AG20443 (cell line): Measurements from ENCODE around the gene SKOR2.

Experiments used
- DNase-seq: peaks from one replicate; pipeline ENCODE4 v3.0.0; 2012; ENCODE audit warnings: low spot score, mixed read lengths

The SKOR2 gene, protein sequence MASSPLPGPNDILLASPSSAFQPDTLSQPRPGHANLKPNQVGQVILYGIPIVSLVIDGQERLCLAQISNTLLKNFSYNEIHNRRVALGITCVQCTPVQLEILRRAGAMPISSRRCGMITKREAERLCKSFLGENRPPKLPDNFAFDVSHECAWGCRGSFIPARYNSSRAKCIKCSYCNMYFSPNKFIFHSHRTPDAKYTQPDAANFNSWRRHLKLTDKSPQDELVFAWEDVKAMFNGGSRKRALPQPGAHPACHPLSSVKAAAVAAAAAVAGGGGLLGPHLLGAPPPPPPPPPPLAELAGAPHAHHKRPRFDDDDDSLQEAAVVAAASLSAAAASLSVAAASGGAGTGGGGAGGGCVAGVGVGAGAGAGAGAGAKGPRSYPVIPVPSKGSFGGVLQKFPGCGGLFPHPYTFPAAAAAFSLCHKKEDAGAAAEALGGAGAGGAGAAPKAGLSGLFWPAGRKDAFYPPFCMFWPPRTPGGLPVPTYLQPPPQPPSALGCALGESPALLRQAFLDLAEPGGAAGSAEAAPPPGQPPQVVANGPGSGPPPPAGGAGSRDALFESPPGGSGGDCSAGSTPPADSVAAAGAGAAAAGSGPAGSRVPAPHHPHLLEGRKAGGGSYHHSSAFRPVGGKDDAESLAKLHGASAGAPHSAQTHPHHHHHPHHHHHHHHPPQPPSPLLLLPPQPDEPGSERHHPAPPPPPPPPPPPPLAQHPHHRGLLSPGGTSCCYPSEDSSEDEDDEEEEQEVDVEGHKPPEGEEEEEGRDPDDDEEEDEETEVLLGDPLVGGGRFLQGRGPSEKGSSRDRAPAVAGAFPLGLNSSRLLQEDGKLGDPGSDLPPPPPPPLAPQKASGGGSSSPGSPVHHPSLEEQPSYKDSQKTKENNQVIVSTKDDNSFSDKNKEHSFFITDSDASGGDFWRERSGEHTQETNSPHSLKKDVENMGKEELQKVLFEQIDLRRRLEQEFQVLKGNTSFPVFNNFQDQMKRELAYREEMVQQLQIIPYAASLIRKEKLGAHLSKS

DNA sequence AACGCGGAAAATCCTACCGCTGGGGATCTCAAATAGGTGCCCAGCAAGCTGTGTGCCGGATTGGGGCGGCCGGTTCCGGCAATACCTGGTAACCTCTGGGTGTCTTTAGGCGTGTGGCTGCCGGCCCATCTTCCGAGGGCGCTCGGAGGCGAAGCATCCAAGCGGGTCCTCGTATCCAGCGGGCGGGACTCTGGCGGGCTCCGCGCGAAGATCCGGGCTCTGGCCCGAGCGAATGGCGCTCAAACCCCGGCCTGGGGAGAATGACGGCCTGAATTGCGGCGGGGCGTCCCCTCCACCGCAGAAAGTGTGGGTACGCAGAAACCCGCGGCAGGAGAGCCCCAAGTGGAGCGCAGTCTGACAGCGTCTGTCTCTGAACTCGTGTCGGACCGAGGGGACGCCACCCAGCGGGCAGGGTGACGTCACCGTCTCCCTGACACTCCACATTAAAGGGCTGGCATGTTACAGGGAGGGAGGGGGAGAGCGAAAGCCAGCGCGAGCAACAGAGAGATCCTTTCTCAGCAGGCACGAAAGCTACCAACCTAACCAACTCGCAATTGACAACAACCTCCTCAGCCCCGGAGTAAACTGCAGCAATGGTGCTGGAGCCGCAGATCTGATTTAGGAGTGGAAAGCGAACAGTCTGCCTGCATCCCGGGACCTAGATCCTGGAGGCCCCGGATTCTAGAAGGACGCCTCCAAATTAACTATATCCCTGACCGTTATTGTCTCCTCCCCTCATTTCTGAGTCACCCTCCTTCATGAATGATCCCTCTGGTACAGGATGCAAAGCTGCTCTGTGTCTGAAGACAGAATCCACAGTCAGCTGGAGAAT is at the start of gene SKOR2:
TSS of gene SKOR2 (minus strand) at position 372 of the 832 bp plus-strand sequence. CDS start 2,477 bp downstream, outside the sequence.
- DNase-seq, result peak; percentile 14

DNA sequence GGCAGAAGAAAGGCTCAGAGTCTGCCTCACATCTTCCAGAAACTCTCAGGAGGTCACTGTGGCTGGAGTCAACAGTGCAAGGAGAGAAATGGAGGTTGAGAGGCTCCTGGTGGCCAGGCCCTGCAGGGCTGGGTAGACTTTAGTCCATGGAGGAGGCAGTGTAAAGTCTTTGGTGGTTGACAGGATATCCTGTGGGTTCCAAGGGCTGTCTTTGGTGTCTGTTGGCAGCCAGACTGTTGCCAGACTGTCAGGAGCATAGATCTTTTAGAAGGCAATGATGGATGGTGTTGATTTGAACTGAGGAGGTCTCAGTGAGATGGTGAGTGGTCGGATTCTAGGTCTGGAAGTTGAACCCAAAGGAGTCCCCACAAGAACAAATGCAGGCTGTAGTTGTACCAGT is 45.0 kb upstream of the SKOR2 start:
- DNase-seq, result no peak

DNA sequence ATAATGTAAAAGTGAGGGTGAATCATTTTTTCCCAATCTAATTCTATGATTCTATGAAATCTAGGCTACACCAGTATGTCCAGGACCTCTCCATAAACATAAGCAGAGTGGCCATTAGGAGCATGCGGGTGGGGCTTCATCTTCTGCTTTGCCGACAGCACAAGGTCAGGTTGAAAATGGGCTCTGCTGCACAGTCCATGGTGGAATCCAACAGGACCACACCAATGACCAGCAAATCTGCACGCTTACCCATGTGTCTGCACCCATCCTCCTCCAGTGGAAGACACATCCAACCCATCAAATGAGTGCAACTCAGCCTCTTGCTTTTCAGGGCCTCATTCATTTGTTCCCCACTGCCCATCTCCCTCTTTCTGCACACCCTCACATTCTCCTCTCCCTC is 43.3 kb upstream of the SKOR2 start:
- no peak for DNase-seq

DNA sequence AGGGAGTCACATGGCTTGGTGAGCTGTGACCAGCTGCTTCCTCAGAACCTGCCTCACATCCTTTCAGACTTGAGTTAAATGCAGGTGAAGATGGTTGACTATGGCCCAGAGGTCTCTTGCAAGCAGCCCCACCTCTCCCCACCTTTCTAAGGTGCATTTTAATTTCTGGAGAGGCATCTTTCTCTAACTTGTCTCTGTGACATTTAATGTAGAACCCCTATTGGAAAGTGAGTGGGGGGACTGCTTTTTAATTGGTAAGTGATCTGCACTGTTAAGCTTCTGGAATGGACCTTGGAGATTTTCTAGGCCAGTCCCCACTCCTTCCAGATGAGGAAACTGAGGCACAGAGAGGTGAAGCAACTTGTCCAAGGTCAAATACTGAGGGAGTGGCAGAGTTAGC is 37.3 kb upstream of the SKOR2 start:
- no peak for DNase-seq

DNA sequence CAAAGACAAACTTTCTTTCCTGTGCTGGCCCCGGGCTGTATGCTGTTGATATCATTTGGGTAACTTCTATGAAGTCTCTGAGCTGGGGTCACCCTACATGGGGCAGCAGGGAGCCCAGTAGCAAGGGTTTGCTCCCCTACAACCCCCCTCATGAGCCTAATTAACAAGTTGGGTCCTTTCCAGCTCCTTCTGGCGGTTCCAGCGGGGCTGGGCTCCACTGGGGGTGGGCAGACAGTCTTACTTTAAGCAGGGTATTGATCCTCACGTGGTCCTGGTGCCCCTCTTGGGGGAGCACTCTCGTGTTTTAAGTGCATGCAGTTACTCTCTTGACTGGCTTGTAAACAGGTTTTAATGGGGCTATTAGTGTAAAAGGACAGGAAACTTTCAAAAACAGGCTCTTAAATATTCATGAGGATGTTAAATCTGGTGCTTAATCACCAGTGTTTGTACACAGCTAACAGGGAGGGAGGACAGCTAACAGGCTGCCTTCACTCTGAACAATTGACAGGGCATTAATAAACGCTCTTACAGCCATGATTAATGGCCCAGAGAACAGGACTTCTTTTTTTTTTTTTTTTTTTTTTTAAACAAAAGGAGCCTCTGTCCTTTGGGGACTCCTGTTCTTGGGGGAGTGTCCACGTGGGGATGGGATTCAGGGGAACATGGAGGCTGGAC is 36.6 kb upstream of the SKOR2 start:
- no peak for DNase-seq

DNA sequence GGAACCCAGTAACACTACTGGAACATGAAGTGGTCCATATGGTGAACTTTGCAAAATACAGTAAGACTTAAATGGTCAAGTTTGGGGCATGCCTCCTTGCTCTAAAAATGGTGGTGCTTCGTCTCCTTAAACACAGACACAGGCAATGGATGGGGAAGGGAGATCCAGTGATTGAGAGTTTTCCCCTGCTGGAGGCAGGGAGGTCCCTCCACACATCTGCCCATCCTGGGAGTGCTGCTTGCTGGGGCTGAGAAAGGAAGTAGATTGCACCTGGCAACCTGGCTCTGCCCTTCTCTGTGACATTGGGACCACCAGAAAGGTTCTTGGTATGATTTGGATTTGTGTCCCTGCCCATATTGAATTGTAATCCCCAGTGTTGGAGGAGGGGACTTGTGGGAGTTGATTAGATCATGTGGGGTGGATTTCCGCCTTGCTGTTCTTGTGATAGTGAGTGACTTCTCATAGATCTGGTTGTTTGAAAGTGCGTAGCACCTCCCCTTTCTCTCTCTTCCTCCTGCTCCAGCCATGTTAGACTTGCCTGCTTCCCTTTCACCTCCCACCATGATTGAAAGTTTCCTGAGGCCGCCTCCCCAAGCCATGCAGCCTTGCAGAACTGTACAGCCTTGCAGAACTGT is 35.4 kb upstream of the SKOR2 start:
- DNase-seq, result no peak

DNA sequence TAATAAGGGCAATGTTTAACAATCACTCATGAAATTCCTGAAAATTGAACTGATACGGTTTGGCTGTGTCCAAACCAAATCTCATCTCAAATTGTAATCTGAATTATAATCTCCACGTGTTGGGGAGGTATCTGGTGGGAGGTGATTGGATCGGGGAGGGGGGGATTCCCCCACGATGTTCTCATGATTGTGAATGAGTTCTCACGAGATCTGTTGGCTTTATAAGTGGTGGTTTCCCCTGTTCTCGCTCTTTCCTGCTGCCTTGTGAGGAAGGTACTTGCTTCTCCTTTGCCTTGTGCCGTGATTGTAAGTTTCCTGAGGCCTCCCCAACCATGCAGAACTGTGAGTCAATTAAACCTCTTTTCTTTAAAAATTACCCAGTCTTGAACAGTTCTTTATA is 34.0 kb upstream of the SKOR2 start:
- no peak for DNase-seq

DNA sequence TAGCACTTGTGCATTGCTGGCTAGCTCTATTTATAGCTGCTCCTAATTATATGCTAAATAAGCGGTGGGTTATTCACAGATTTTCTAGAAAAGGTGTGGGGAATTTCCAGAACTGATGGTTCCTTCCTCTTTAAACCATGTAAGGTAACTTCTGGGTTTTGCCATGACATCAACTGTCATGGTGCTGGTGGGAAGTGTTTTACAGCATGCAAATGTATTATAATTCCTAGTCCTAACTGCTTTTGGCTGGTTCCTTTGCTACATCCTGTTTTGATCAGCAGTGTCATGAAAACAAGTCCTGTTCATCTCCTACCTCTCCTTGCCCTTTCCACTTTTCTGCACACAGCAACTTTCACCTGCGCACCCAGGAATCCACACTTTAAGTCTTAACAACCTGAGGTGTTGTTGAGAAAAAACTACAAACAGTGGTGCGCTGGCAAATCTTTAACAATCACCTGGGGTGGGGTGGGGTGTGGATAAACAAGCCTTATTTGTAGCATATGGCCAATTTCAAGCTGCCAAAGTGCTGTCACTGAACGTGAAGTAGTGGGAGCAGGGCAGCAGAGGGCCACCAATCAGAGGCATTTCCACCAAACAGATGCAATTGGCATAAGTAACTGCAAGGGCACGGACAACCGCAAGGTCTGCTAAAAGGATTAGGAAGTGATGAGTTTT is 33.4 kb upstream of the SKOR2 start:
- no peak for DNase-seq

DNA sequence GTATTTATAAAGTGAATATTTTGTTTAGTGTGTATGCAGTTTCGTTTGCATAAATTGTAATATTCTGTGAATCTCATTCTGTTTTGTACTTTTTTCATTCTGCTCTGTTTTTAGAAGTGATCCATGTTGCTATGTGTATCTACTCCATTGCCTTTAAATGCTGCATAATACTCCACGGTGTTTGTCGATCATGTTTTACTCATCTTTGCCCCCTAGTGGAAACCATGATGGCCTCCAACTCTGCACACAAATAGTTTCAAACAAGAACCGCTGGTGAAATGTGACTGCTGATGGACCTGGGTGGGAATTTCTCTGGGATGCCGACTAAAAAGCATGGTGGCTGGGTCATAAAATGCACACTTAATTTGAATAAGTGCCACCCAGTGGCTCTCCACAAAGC is 32.0 kb upstream of the SKOR2 start:
- DNase-seq, result peak; percentile 53

DNA sequence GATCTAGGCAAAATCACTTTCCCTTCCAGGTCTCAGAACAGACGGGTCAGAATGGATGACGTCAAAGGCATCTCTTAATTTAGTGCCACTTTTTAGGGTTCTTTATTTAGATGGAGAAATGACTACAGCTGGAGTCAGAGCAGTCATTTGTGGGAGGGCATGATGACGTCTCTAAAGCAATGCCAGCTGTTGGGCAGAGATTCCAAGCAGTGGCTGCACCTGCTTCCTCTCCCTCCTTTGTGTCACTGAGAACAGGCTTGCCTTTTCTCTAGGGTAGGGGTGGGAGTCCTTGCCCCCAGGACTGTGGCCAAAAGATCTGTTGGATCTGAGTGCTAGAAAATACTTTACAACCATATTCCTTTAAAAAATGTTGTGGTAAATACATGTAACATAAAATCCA is 28.7 kb upstream of the SKOR2 start:
- no peak for DNase-seq

DNA sequence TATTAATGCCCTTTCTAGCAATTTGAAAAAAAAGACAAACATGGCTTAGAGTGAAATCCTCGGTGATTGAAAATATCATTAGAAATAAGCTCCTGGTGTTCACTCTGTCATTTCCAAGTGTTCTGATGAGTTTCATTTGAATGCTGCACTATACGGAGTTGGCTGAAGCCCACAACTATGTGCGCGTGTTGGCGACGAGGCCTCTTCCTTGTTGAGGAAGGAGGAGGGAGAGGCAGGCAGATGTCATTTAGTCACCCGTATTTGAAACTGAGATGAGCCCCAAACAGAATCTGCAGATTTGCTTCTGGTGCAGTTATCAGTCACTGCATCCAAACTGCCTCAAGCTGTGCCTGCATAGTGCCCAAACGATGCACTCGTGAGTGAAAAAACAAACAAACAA is 23.5 kb upstream of the SKOR2 start:
- DNase-seq, result no peak

DNA sequence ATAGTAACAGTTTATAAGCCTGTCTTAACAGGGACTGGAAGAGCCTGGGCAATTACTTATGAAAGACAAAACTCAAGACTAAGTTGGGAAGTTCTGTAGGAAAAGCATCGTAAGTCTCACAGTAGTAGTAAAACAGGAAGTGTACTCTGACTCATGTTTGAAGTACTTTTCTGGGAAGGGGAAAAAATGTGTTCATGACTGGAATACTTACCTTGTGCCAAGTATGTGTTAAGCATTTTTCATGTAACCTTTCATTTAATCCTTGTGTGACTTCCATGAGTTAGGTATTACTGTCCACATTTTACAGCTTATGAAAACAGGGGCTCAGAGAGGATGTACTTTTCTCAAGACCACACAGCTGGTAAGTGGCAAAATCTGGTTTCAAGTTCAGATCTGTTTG is 13.7 kb upstream of the SKOR2 start:
- peak; percentile 30 for DNase-seq

DNA sequence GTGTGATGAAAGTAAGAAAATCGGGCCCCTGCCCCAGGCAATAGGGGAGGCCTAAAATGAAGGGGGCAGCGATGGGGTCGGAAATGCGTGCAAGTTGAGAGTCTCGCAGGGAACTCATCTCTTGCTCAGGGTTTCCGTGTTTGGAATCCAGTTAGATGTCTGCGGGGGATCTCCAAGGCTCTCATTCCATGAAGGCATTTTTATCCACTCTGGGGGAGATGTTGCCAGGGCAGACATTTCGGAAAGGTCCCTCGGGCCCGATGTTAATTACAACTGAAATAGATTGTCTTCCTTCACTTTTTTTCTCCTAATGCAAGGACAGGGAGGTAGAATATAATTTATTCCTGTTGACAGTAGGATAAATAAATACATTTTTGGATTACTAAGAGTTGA is 12.8 kb upstream of the SKOR2 start:
- no peak for DNase-seq

DNA sequence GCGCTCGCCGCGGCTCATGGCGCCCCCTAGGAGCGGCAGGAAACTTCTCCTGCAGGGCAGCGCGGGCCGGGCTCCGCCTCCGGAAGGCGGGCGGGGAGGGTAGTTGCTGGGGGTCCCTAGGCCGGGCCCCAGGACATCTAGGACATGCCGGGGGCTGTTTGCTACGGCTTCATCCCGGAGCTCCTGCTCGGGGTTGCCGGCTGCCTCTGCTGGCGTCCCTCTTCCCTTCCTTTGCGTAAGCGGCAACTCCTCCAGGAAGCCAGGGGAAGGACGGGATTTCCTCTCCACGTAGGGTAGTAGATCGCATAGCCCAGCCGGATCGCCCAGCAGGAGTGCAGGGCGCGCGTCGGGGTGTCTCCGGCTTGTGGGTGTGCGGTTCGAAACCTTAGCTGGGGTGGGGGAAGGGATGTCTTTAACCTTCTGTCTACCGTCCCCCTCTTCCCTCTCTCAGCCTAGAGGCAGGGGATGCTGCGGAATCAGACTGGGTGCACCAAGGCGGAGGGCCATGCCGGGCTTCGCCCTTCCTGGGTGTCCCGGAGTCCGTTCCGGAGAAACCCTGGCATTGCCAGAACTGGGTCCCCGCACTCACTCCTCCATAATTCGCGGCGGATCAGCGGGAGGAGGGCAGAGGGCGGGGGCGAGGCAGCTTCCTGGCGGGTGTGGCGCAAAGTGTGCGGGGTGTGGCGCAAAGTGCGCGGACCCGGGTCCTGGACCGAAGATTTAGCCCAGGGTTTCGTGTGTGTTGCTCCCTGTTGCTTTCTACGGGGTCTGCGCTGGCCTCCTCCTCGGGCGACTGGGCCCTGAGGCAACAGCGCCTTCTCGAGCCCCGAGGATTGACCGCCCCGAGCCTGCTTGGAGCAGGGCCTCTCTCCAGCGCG is 12.2 kb upstream of the SKOR2 start:
- DNase-seq, result peak; percentile 47

DNA sequence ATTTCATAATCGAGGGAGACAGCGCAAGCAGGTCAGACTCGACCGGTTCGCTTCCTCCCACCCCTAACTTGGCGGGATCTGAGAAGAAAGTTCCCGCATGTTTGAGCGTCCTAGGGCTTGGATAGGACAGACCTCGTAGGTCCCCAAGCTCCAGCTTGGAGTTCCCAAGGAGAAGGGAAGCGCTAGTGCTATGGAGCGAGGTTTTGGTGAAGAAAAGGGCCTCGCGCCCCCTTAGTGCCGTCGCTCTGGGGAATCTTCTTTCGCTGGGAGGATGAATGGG is 11.6 kb upstream of the SKOR2 start:
- no peak for DNase-seq

DNA sequence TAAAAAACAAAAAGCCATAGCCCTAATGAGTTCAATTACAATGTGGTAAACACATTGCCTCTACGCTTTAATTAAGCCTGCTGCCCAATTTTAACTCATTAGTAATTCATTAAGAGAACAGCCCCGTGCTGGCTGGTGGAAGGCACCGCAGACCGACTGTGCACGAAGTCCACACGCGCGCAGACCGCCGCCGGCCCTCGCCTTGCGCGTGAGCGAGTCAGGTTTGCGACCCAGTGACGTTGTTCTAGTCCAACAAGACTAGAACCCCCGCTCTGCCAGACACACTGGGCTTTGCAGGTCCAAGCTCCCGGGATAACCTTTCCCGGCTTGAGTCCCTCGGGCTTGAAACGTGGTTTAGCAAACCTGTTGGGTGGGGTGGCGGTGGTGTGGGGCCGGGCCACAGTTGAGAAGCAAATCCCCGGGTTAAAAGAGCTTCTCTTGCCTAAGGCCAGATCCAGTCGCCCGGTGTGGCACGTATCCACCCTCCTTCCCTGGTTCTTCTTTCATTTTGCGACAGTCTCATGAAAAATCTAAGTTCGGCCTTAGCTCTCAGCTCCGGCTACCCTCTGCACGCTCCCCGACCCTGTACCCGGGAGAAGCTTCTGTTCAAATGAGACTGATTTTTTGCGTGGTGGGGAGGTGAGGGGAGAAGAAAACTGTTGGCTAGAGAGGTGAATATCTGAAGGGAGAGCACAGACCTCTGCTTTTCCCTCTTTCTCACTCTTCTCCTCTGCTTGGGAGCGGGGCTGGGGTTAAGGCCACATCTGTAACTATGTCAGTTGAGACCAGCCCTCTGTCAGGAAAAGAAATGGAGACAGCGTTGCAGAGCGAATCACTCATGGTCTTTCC is 11.1 kb upstream of the SKOR2 start:
- DNase-seq, result no peak

DNA sequence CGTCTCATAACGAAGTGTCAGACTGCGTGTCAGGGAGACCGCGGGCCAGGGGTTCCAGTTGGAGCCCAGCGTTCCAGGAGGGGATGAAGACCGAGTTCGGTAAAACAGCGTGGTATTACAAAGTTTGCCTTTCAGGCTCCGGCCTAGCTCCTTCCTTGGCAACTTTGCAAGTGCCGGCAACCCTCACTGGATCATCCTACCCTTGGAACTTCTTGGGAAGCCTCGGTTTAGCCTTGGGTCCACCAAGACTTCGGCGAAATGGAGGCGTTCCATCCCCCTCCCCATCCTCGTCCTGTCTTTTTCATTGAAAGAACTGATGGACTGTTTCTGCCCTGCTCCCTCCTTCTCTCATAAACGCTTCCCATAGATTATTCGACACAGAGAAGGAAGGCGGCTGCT is 10.4 kb upstream of the SKOR2 start:
- no peak for DNase-seq

DNA sequence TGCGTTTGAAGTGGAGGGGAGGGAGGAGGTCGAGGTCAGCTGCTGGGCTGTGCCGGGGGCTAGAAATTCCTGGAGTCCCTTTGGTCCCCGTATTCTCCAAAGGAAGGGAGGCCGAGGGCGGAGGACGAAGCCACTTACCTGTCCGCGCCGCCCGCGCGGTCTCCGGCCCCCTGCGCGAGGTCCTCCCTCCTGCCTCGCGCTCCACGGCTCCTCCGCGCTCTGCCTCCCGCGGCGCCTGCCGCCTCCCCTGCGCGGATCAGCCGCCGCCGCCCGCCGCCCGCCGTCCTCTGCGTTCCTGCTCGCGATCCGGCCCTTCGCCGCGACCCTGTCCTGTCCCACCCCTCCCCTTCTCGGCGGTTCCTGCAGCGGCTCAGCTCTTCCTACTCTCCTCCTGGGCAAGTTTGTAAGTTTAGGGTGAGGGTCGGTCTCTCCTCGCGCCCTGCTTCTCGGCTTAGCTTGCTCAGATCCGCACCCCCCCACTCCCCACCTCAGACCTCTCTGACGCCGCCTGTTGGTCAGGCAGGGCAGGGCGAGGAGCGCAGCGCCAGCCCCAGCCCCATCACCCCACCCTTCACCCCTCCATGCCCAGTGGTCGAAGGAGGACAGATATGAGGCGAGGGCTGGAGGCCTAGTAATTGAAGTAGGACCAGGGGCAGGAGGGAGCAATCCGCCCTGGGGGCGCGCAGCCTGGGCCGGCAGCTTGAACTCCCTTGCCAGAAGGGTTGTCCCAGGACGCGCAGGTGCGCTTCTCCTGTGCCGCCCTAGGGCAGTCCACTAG is 9.7 kb upstream of the SKOR2 start:
- DNase-seq, result no peak
